Measurements from ENCODE around the gene LRRC53.

DNA sequence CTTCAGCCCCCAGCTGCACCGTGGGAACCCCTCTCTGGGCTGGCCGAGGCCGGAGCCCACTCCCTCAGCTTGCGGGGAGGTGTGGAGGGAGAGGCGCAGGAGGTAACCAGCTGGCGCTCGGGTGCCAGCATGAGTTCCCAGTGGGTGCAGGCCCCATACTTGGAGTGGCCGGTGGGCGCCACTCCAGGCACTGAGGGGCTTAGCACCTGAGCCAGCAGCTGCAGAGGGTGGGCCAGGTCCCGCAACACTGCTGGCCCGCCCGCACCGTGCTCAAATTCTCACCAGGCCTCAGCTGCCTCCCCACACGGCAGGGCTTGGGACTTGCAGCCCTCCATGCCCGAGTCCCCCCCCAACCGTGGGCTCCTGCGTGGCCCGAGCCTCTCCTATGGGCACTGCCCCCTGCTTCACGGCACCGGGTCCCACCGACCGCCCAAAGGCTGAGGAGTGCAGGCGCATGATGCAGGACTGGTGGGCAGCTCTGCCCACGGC lies 47.2 kb downstream of the LRRC53 start:
- TF ChIP-seq, protein P1, sequence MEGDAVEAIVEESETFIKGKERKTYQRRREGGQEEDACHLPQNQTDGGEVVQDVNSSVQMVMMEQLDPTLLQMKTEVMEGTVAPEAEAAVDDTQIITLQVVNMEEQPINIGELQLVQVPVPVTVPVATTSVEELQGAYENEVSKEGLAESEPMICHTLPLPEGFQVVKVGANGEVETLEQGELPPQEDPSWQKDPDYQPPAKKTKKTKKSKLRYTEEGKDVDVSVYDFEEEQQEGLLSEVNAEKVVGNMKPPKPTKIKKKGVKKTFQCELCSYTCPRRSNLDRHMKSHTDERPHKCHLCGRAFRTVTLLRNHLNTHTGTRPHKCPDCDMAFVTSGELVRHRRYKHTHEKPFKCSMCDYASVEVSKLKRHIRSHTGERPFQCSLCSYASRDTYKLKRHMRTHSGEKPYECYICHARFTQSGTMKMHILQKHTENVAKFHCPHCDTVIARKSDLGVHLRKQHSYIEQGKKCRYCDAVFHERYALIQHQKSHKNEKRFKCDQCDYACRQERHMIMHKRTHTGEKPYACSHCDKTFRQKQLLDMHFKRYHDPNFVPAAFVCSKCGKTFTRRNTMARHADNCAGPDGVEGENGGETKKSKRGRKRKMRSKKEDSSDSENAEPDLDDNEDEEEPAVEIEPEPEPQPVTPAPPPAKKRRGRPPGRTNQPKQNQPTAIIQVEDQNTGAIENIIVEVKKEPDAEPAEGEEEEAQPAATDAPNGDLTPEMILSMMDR (IDR thresholded peaks at IDR 0.05): no peak
- TF ChIP-seq POLR2A (IDR thresholded peaks at IDR 0.05): no peak

All from tibial nerve (tissue), 3 donors.